ENCODE results near the gene PPP3CA.
A peak's percentile ranks its signal among the peaks of the same experiment; 100 is the strongest.

PPP3CA gene

DNA sequence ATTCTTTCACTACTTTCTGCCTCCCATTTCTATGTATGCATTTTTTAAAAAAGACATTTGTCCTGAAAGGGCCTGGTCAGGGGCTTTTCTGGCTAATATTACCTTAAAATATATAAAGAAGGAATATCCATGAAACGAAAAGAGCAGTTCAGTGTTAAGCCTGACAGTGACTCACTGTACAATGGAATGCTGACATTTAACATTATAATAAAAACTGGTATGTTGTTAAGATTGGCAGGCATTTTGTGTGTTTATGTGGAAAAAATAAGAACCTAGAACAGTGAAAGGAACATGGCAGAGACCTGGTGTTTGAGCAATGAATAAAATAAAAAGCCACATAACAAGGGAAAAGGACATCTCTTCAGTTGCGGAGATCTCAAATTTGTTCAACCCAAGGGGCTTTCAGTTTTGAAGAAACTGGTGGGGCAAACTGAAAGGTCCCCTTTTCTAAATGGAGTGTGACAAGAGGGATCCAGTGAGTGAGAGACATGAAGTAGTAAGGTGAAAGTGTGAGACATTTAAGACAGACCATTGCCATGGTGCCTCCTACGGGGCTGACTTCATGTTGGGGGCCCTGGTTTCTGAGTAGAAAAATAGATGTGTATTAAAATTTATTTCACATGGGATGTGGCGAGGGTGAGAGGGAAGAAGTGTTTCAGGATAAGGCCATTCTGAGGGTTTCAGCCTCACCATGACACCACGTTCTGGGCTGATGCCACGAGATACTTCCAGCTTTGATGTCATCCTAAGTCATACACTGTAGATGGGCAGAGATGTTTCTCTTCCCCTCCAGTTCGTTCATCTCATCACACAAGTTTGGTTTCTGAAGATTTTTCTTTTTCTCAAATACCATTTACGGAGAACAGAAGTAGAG lies 324.9 kb downstream of the PPP3CA start:
- no peak for DNase-seq (ENCODE audit: low spot score)
- TF ChIP-seq, protein P1, sequence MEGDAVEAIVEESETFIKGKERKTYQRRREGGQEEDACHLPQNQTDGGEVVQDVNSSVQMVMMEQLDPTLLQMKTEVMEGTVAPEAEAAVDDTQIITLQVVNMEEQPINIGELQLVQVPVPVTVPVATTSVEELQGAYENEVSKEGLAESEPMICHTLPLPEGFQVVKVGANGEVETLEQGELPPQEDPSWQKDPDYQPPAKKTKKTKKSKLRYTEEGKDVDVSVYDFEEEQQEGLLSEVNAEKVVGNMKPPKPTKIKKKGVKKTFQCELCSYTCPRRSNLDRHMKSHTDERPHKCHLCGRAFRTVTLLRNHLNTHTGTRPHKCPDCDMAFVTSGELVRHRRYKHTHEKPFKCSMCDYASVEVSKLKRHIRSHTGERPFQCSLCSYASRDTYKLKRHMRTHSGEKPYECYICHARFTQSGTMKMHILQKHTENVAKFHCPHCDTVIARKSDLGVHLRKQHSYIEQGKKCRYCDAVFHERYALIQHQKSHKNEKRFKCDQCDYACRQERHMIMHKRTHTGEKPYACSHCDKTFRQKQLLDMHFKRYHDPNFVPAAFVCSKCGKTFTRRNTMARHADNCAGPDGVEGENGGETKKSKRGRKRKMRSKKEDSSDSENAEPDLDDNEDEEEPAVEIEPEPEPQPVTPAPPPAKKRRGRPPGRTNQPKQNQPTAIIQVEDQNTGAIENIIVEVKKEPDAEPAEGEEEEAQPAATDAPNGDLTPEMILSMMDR (IDR thresholded peaks at IDR 0.05; ENCODE audit: extremely low read depth, missing control alignments) = no peak

DNA sequence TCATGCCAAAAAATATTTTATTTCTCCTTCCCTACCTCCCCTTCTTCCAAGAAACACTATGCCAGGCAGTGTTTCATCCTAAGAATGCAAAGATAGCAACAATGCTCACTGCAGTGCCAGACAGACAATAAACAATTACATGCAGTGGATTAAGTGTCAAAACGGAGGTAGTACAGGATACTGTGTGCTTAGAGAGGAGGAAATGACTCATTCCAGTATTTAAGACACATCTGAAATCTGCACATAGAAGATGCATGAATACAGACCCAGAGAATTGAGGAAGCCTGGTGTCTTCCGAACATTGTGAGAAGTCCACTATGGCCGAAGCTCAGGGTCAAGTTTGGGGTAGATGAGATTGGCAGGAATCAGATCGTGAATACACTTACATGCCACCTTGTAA lies 326.4 kb downstream of the PPP3CA start:
- DNase-seq (ENCODE audit: low spot score) = peak; percentile 27
- TF ChIP-seq, protein P1 (IDR thresholded peaks at IDR 0.05; ENCODE audit: extremely low read depth, missing control alignments) = no peak

DNA sequence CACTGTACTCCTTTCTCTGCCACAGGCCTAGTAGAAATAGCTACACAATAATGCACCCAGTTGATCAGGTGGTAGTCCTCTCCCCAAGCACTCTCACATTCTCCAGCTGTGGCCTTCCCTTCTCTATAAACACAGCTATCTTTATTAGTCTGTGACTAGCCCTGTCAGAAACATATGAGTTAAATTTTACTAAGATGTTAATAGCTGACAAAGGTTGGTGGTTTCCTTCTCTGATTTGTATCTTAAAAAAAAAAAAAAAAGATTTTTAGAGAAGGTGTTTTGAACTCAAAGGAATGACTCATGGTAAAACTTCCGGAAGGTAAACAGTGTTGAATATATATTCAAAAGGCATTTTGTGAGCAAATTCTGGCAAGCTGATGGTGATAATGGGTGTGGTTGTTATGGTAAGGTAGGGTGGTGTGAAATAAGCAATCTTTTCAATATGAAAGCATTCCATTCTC lies 327.4 kb downstream of the PPP3CA start:
- TF ChIP-seq, protein P1 (IDR thresholded peaks at IDR 0.05; ENCODE audit: extremely low read depth, missing control alignments) = no peak
- DNase-seq (ENCODE audit: low spot score) = no peak

DNA sequence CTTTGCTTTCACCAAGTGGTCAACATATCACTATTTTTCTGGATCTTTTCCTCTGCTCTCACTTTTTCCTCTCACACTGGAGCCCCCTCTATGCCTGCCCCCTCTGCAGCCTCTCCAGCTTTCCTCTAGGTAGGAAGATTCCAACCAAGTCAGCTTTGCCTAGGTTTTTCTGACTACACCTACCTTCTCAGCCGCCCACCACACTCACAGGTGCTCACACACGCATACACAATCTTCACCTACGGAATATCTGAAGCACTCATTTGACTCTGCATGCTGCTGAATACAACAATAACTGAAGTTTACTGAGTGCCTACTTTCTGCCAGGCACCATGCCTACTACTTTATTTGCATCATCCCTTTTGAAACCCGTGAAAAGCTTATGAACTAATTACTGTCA lies 328.0 kb downstream of the PPP3CA start:
- no peak for DNase-seq (ENCODE audit: low spot score)
- TF ChIP-seq, protein P1 (IDR thresholded peaks at IDR 0.05; ENCODE audit: extremely low read depth, missing control alignments) = no peak

DNA sequence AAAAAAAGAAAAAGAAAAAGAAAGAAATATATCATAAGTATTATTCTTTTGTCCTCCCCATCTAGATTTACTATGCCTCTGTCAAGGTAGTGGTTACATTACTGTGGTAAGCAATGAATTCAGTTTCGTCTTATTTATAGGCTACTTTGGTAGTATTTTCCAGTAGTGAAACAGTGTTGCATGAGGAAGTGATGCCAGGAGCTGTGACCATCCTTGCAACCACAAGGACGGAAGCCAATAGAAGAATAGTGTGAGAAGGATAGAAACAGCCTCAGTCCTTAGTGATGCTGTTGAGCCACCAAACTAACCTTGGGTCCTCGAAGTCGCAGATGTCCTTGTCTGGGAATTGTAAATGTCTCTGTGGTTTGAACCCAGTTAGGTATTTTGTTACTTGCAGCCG lies 328.5 kb downstream of the PPP3CA start:
- TF ChIP-seq, protein P1 (IDR thresholded peaks at IDR 0.05; ENCODE audit: extremely low read depth, missing control alignments) = no peak
- DNase-seq (ENCODE audit: low spot score) = peak; percentile 52

DNA sequence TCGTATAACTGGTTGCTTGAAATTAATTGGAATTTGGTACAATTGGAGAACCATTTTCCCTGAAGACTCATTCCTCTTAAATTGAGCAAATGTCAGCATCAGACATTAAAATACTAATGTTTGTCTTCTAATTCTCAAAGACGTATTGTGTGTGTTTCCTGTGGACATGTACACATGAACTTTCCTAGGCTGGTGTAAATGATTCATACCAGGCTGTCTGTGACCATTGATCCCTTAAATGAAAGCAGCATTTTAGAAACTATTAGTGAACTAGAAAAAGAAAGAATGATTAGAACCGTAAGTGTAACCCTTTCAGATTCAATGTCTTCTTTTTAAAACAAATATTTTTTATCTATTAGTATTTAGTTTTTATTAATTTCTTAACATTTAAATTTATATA lies 332.9 kb downstream of the PPP3CA start:
- TF ChIP-seq, protein P1 (IDR thresholded peaks at IDR 0.05; ENCODE audit: extremely low read depth, missing control alignments) = no peak
- DNase-seq (ENCODE audit: low spot score) = peak; percentile 27

DNA sequence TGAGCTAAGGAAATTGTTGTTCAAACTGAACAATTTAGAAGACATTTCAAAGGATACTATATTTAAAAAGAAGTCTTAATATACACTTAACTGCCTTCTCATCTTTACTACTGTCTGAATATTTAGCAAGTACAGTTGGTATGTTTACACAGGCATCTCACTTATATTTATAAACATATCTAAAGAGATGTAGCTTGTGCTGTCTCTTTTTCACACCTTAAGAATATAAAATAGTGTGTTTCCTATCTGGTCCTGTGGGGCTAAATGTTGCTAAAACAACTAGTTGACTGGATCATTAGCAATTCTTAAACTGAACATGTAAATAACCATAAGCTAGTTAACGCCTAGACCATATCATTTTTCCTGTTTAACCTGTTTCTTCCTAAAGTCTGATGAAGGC lies 336.3 kb downstream of the PPP3CA start:
- TF ChIP-seq, protein P1 (IDR thresholded peaks at IDR 0.05; ENCODE audit: extremely low read depth, missing control alignments) = no peak
- no peak for DNase-seq (ENCODE audit: low spot score)

Measured in GM20000 (cell line).